Stimulated activated CD4-positive, alpha-beta T cell treated with anti-CD3 and anti-CD28 coated beads, Interleukin-12 subunit alpha, Interleukin-12 subunit beta, amount 100 ng/mL, for 48 hours (primary cell): Measurements from ENCODE around the gene SANBR.
"Not testable (repeated sequence)": the region's sequence is repeated elsewhere in the genome, so short reads cannot be mapped to it uniquely, and the experiment has no call there.

ENCODE experiments used
- DNase-seq, 3 donors: peaks; one replicate each; pipeline ENCODE4 v3.0.0-alpha.2; 2020; ENCODE audit warnings: low read depth in 2 of 3, low spot score in 1 of 3

Gene SANBR

GRCh38 chr2:61065714-61066709 is at the start of gene SANBR:
Gene SANBR (plus strand): TSS chr2:61065871. CDS start chr2:61070351, 4,480 bp downstream.
- DNase-seq = peak; percentile 62 to 76 (median 64)

GRCh38 chr2:61015976-61016375 is 49.7 kb upstream of the SANBR start:
- DNase-seq = no peak

- peak; percentile 39 to 56 (median 52) for DNase-seq
These were observed 49.2 kb upstream of the SANBR start for GRCh38 chr2:61016392-61017002.

GRCh38 chr2:61017003-61017555 is 48.6 kb upstream of the SANBR start:
- peak; percentile 60 to 67 (median 67) for DNase-seq

GRCh38 chr2:61017556-61018317 is 47.9 kb upstream of the SANBR start, which contains the start of the genes PEX13 and PUS10:
Gene PEX13 (plus strand): TSS chr2:61017720. CDS start chr2:61017760, 40 bp downstream.
Gene PUS10 (minus strand): TSS chr2:61018255. CDS start chr2:61011890, 6,365 bp downstream.
- peak; percentile 58 to 64 (median 60) for DNase-seq

GRCh38 chr2:61018318-61018755 is 47.3 kb upstream of the SANBR start:
- DNase-seq = no peak

- no peak for DNase-seq
These were observed 46.9 kb upstream of the SANBR start for GRCh38 chr2:61018798-61019197.

GRCh38 chr2:61021228-61021660 is 44.4 kb upstream of the SANBR start:
- DNase-seq = no peak

GRCh38 chr2:61023670-61024069 is 42.0 kb upstream of the SANBR start:
- DNase-seq = no peak

GRCh38 chr2:61029533-61029932 is 36.1 kb upstream of the SANBR start:
- DNase-seq = no peak

- not testable (repeated sequence) for DNase-seq
These were observed 31.1 kb upstream of the SANBR start for GRCh38 chr2:61034592-61034991.

GRCh38 chr2:61036643-61037042 is 29.0 kb upstream of the SANBR start:
- not testable (repeated sequence) for DNase-seq

- no peak for DNase-seq
These were observed 22.9 kb upstream of the SANBR start for GRCh38 chr2:61042807-61043206.

GRCh38 chr2:61044636-61045035 is 21.0 kb upstream of the SANBR start:
- DNase-seq = no peak

- no peak for DNase-seq
These were observed 20.4 kb upstream of the SANBR start for GRCh38 chr2:61045226-61045625.

- DNase-seq = no peak
These were observed 19.7 kb upstream of the SANBR start for GRCh38 chr2:61045999-61046398.

- DNase-seq = no peak
These were observed 10.1 kb upstream of the SANBR start for GRCh38 chr2:61055557-61055956.

GRCh38 chr2:61057562-61057961 is 8.1 kb upstream of the SANBR start:
- no peak for DNase-seq

GRCh38 chr2:61059382-61059781 is 6.3 kb upstream of the SANBR start:
- DNase-seq = no peak

GRCh38 chr2:61074100-61074499 is 8.4 kb downstream of the SANBR start:
- DNase-seq = no peak

GRCh38 chr2:61085883-61086282 is 20.2 kb downstream of the SANBR start:
- no peak for DNase-seq
